Upper lobe of right lung (tissue), 1 donor: ENCODE results near the gene TEX11. TPM values are rescaled to one million over a fixed set of nuclear protein-coding genes. Genes with fewer than 3 reads are reported as not detected.
A peak's percentile ranks its signal among the peaks of the same experiment; 100 is the strongest.

Source experiments
- ATAC-seq: fragments of 200-7000 bp; cut with Tn5 transposase; one replicate; pipeline ENCODE4 v1.9.1; 2020; ENCODE audit warnings: mild to moderate bottlenecking, moderate library complexity
- DNase-seq: peaks from one replicate; pipeline ENCODE4 v3.0.0-alpha.2; 2020
- H3K27ac ChIP-seq: fragments of 200-600 bp; one replicate; pipeline ENCODE4 v1.8.0; 2022
- H3K27me3 ChIP-seq: fragments of 200-600 bp; one replicate; pipeline ENCODE4 v1.8.0; 2022; ENCODE audit warnings: mild to moderate bottlenecking
- H3K36me3 ChIP-seq: fragments of 200-600 bp; one replicate; pipeline ENCODE4 v1.8.0; 2022
- H3K4me1 ChIP-seq: fragments of 200-600 bp; one replicate; pipeline ENCODE4 v1.8.0; 2022
- H3K4me3 ChIP-seq: fragments of 200-600 bp; one replicate; pipeline ENCODE4 v1.8.0; 2022; ENCODE audit warnings: mild to moderate bottlenecking
- H3K9me3 ChIP-seq: fragments of 200-600 bp; one replicate; pipeline ENCODE4 v1.8.0; 2022
- intact Hi-C: fragments of 100-400 bp; cut with DNase I; formaldehyde crosslinking; loops from one replicate; pipeline ENCODE4 v1.11.0; 2022
- total RNA-seq: library from RNA; stranded (reverse); fragmentation: NEBNext Ultra II Directional; extraction: Animal tissue kit (Norgen Biotek cat#: 25700); gene quantifications from one replicate; pipeline ENCODE4 v1.2.1, GENCODE V29; 2021
- TF ChIP-seq, protein P1 (sequence below): fragments of 200-600 bp; IDR thresholded peaks from one replicate; pipeline ENCODE4 v1.8.0; 2022; ENCODE audit warnings: antibody characterized with exemption
- donor health status: DM: no; HTN: yes; CAD: no; lungs with severe emphysema.

The TEX11 gene
- total RNA-seq, 1 donor from 2014 or later = not detected

DNA sequence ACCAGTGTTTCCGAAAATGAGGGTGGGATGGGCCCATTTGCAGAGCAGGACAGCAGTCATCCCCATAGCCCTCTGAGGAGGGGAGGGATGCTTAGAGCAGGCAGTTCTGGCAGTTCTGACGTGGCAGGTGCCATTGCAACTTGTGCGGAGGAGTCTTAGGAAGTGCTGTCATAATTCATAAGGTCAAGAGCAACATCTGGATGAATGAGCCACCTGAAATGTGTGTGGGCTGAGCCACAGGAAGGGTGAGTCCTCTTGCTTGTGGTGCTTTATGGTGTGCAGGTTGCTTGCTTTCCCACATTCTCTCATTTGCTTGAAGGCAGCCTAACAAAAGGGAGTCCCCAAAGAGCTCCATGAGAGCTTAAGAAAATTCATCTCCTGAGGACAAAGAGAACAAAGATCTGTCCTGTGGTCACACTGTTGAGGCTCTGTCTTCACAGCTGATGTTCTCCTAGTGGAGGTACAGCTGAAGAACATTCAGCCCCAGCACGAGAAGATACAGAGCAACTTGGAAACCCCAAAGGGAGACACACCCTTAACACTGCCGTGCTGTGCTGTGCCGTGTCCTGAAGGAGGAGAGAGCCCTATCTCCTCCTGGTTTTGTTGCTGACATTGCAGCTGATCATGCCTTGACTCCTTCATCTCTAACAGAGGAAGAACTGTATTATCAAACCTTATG, 403.6 kb downstream of the TEX11 start:
- intact Hi-C loops = no loop called here
- H3K36me3 ChIP-seq = no peaks in the 10 kb centered on the region
- DNase-seq = no peak
- H3K4me3 ChIP-seq = no peak overlapping the region
- no peak overlapping the region for H3K27ac ChIP-seq
- ATAC-seq = no peak
- H3K27me3 ChIP-seq = no peaks in the 10 kb centered on the region
- TF ChIP-seq, protein P1, sequence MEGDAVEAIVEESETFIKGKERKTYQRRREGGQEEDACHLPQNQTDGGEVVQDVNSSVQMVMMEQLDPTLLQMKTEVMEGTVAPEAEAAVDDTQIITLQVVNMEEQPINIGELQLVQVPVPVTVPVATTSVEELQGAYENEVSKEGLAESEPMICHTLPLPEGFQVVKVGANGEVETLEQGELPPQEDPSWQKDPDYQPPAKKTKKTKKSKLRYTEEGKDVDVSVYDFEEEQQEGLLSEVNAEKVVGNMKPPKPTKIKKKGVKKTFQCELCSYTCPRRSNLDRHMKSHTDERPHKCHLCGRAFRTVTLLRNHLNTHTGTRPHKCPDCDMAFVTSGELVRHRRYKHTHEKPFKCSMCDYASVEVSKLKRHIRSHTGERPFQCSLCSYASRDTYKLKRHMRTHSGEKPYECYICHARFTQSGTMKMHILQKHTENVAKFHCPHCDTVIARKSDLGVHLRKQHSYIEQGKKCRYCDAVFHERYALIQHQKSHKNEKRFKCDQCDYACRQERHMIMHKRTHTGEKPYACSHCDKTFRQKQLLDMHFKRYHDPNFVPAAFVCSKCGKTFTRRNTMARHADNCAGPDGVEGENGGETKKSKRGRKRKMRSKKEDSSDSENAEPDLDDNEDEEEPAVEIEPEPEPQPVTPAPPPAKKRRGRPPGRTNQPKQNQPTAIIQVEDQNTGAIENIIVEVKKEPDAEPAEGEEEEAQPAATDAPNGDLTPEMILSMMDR = no peak
- no peaks in the 10 kb centered on the region for H3K4me1 ChIP-seq
- H3K9me3 ChIP-seq = no peaks in the 10 kb centered on the region

DNA sequence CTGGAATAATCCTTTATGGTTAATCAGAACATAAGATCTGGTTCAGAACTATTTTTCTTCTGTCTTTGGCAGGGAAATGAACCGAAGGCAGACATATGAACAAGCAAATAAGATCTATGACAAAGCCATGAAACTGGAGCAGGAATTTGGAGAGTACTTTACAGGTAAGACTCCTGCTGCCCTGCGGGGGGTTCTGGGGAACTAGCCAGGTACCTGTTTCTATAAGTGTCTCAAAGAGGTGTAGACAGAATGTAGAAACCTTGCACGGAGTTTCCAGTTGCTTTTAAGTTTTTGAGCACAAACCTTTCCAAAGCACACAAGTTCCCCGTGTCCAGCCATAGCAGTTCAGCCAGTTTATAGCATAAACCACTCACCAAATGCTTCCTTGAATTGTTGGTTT, 407.7 kb downstream of the TEX11 start:
- Histone ChIP-seq H3K4me1 (no peaks in the 10 kb centered on the region), H3K4me3 (no peak overlapping the region), H3K9me3 (no peaks in the 10 kb centered on the region), H3K27ac (no peak overlapping the region), H3K27me3 (no peaks in the 10 kb centered on the region), H3K36me3 (no peaks in the 10 kb centered on the region)
- peak; percentile 33 for ATAC-seq
- intact Hi-C loops = no loop called here
- TF ChIP-seq, protein P1 = no peak
- no peak for DNase-seq

DNA sequence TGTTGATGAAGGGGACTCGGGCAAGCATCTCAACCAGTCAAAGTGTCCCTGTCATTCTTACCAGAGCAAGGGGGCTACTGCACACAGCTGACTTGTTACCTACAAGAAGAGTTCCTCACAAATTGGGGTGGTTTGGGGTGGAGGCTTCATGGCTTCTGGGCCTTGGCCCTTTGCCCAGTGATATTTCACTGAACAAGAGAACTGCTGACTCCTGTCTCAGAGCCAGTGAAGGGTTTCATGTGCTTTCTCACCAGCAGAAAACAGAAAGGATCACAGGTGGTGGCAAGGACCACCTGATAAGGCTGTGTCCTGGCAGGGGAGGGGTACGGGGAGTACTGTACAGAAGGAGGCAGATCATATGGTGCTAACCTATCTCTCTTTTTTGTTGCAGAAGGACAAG, 410.4 kb downstream of the TEX11 start:
- H3K4me1 ChIP-seq = no peaks in the 10 kb centered on the region
- intact Hi-C loops = no loop called here
- H3K4me3 ChIP-seq = no peak overlapping the region
- H3K27ac ChIP-seq = no peak overlapping the region
- peaks cover 17% of the 10 kb centered on the region for H3K36me3 ChIP-seq
- TF ChIP-seq, protein P1 = no peak
- H3K9me3 ChIP-seq = no peaks in the 10 kb centered on the region
- ATAC-seq (no peak), DNase-seq (no peak)
- no peaks in the 10 kb centered on the region for H3K27me3 ChIP-seq

DNA sequence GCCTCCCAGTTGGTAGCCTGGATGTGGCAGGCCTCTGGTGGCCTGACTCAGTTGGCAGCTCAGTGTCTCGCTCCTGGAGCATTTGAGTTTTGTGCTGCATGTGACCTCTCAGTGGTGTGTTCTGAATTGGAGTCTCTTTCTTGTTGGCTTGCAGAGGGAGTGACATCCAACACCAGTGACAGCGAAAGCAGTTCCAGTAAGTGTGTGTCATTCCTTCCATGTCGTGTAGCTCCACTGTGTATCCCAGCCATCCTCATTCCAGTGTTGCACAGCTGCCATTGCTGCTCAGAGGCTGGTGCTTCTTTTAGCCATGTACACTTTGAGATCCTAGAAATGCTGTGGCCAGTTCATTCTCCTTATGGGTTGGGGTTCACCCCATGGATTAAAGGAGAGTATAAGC, 411.5 kb downstream of the TEX11 start:
- H3K27me3 ChIP-seq = no peaks in the 10 kb centered on the region
- DNase-seq = no peak
- H3K4me1 ChIP-seq = no peaks in the 10 kb centered on the region
- H3K9me3 ChIP-seq = no peaks in the 10 kb centered on the region
- H3K27ac ChIP-seq = no peak overlapping the region
- peaks cover 17% of the 10 kb centered on the region for H3K36me3 ChIP-seq
- intact Hi-C loops = no loop called here
- no peak overlapping the region for H3K4me3 ChIP-seq
- TF ChIP-seq, protein P1 = no peak
- ATAC-seq = no peak

DNA sequence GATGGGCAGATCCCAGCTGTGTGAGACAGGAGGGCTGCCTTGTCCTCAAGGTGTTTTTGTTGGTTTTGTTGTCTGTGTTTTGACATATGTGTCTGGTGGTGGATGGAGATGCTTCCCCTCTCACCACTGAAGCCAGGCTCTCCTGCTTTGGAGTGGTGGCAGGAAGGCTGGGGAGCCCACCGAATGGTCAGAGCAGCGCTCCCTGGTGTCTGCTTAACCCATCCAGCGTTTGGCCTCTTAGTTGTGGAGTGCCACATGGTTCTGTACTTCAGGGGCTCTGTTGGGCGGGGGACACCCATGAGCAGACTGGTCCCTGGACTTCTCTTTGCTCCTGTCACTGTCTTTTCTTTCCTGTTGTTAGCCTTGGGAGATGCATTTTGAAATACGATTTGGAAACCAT, 412.0 kb downstream of the TEX11 start:
- ATAC-seq = no peak
- H3K36me3 ChIP-seq = peaks cover 17% of the 10 kb centered on the region
- TF ChIP-seq, protein P1 = no peak
- no peak overlapping the region for H3K4me3 ChIP-seq
- DNase-seq = no peak
- intact Hi-C loops = no loop called here
- no peak overlapping the region for H3K27ac ChIP-seq
- H3K9me3 ChIP-seq = no peaks in the 10 kb centered on the region
- H3K27me3 ChIP-seq = no peaks in the 10 kb centered on the region
- H3K4me1 ChIP-seq = no peaks in the 10 kb centered on the region

DNA sequence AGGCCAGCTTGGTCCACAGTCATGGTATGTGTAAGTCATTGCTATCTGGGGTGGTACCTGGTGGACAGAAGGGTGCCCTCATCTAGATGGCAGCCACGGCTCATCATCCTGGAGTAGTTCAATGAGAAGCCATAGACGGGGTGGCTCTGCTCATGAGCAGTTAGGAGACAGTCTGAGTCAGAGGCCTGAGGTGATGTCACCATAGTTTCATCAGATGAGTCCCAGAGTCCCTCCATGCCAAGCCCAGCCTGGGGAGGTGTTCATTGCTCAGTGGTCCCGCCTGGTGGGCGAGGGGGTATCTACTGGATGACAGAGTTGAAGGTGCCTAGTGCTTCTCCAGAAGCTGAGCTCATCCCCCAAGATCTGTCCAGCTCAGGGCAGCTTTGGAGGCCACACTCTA, 414.1 kb downstream of the TEX11 start:
- no peak overlapping the region for H3K4me3 ChIP-seq
- no peak for ATAC-seq

More for the DNA sequence above, 414.1 kb downstream of the TEX11 start:
- no peak for DNase-seq
- Histone ChIP-seq H3K27me3 (no peaks in the 10 kb centered on the region), H3K36me3 (peaks cover 17% of the 10 kb centered on the region), H3K27ac (no peak overlapping the region), H3K9me3 (no peaks in the 10 kb centered on the region), H3K4me1 (no peaks in the 10 kb centered on the region)
- intact Hi-C loops = no loop called here
- TF ChIP-seq, protein P1 = no peak
